ENCODE data around the gene PRDM16. TPM values are rescaled to one million over a fixed set of nuclear protein-coding genes. Genes with fewer than 3 reads are reported as not detected.

The PRDM16 gene
- total and polyA plus RNA-seq, 2 donors (not counting 1 experiment from before 2014, with no cell fraction given) = 0.03 to 0.12 TPM

DNA sequence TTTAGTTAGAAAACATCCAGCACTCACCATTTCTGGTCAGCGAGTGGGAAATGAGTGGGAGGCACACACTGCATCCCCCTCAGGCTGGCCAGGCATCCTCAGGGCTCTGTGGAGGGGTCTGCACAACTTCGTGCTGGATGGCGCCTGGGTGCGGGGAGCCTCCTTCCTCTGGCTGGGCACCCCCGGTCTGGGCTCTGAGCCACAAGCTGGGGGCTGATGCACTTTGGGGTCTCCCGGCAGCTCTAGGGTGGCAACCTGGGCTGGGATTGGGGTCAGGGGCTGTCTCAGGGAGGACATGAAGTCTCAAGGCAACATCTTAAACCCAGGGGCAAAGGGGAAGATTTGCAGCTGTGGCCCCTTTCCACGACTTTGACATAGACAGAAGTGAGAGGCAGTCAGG lies 23.5 kb downstream of the PRDM16 start:
- no peak for TF ChIP-seq EZH2 (IDR thresholded peaks at IDR 0.05; ENCODE audit: borderline replicate concordance, insufficient read depth, low read depth, low read length, poor library complexity, severe bottlenecking)
- TF ChIP-seq, protein P1, sequence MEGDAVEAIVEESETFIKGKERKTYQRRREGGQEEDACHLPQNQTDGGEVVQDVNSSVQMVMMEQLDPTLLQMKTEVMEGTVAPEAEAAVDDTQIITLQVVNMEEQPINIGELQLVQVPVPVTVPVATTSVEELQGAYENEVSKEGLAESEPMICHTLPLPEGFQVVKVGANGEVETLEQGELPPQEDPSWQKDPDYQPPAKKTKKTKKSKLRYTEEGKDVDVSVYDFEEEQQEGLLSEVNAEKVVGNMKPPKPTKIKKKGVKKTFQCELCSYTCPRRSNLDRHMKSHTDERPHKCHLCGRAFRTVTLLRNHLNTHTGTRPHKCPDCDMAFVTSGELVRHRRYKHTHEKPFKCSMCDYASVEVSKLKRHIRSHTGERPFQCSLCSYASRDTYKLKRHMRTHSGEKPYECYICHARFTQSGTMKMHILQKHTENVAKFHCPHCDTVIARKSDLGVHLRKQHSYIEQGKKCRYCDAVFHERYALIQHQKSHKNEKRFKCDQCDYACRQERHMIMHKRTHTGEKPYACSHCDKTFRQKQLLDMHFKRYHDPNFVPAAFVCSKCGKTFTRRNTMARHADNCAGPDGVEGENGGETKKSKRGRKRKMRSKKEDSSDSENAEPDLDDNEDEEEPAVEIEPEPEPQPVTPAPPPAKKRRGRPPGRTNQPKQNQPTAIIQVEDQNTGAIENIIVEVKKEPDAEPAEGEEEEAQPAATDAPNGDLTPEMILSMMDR (IDR thresholded peaks at IDR 0.05) = no peak
- Histone ChIP-seq H4K20me1 (ENCODE audit: control insufficient read depth, insufficient read depth, low read length, poor library complexity, severe bottlenecking) (no peaks in the 10 kb centered on the region), H3K9ac (ENCODE audit: low read length) (no peak overlapping the region), H3K36me3 (replicated peaks in 1 of 2; ENCODE audit: control extremely low read depth in 1 of 2, control insufficient read depth in 1 of 2, extremely low read depth in 1 of 2, insufficient read depth in 2 of 2, low read length in 1 of 2) (no peaks in the 10 kb centered on the region), H3K4me3 (ENCODE audit: control extremely low read depth in 1 of 5, extremely low read depth in 1 of 5, insufficient read depth in 1 of 5, low read depth in 2 of 5, low read length in 4 of 5) (no peak overlapping the region), H3K27ac (ENCODE audit: low read length in 2 of 2) (no peak overlapping the region), H2AFZ (ENCODE audit: insufficient read depth, low read depth, low read length, poor library complexity, severe bottlenecking) (no peak overlapping the region), H3K79me2 (ENCODE audit: control insufficient read depth, insufficient read depth, low read length) (no peaks in the 10 kb centered on the region), H3K4me2 (replicated peaks; ENCODE audit: low read depth, low read length, poor library complexity, severe bottlenecking) (no peak overlapping the region), H3K4me1 (ENCODE audit: control insufficient read depth in 2 of 2, insufficient read depth in 2 of 2, low read length in 2 of 2) (no peaks in the 10 kb centered on the region), H3K9me3 (ENCODE audit: control extremely low read depth in 1 of 3, control insufficient read depth in 2 of 3, insufficient read depth in 1 of 3, low read length in 2 of 3) (peaks cover 0 to 5% (median 0%) of the 10 kb centered on the region in 3 donors), H3K27me3 (replicated peaks in 1 of 4; ENCODE audit: control extremely low read depth in 1 of 4, control insufficient read depth in 3 of 4, insufficient read depth in 4 of 4, low read length in 3 of 4) (no peaks in the 10 kb centered on the region)
- Mint-ChIP-seq H3K9me3 (ENCODE audit: insufficient read depth) (no peaks in the 10 kb centered on the region), H3K4me3 (no peak overlapping the region), H3K27me3 (no peaks in the 10 kb centered on the region), H3K4me1 (no peaks in the 10 kb centered on the region), H3K27ac (no peak overlapping the region)
- ChIA-PET POLR2A (interaction anchor here (0.6 kb wide), 1 partner anchor 1126 kb away, joined by 6 read pairs; no protein-coding TSS in a partner anchor), CTCF (no interaction called here)
- 87% methylated on average over 6 of the region's 7 CpGs for WGBS (ENCODE audit: insufficient coverage)
- intact Hi-C loops (cut with micrococcal nuclease) = no loop called here
- DNase-seq = no peak
- ATAC-seq (ENCODE audit: low read depth) = no peak

DNA sequence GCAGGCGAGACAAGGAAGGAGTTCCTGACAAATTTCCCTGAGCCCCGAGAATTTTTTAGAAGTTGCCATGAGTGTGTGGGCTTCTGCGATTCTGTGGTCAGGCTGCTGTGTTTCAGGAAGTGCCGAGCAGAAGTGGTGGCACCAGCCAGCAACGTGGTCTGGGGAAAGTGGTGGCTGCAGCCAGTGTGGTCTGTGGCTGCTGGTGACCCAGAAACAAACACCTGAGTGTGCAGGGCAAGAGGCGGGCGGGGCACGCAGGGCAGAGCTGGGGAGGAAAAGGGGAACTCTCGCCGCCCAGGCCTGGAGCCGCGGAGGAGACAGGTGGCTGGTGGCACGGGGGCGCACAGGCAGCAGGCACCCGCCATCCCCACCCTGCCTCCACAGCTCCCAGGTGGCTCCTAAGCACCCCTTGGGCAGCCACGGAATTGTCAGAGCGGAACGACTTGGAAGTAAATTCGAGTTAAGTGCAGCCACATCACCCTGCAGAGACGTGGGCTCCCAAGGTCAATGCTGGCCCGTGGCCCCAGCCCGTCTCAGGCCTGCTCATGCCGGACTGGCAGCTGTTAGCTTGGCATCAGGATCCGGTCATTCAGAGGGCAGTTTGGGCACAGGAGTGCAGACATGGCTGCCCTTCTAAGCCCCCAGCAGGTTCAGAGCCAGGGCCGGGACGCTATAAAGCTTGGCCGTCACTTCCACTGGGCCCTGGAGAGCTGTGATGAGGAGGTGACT lies 25.1 kb downstream of the PRDM16 start:
- TF ChIP-seq EZH2 (IDR thresholded peaks at IDR 0.05; ENCODE audit: borderline replicate concordance, insufficient read depth, low read depth, low read length, poor library complexity, severe bottlenecking) = no peak
- TF ChIP-seq, protein P1 (IDR thresholded peaks at IDR 0.05) = no peak
- no peak overlapping the region for H3K27ac Mint-ChIP-seq
- H3K79me2 ChIP-seq (ENCODE audit: control insufficient read depth, insufficient read depth, low read length) = no peaks in the 10 kb centered on the region
- no peaks in the 10 kb centered on the region for H3K27me3 ChIP-seq (replicated peaks in 1 of 4; ENCODE audit: control extremely low read depth in 1 of 4, control insufficient read depth in 3 of 4, insufficient read depth in 4 of 4, low read length in 3 of 4)
- CTCF ChIA-PET = no interaction called here
- POLR2A ChIA-PET = no interaction called here
- WGBS (ENCODE audit: insufficient coverage) = 27% methylated on average over 27 of the region's 27 CpGs
- no peak for DNase-seq
- no peak overlapping the region for H3K4me3 ChIP-seq (ENCODE audit: control extremely low read depth in 1 of 5, extremely low read depth in 1 of 5, insufficient read depth in 1 of 5, low read depth in 2 of 5, low read length in 4 of 5)
- no peak overlapping the region for H3K4me2 ChIP-seq (replicated peaks; ENCODE audit: low read depth, low read length, poor library complexity, severe bottlenecking)
- H3K9me3 ChIP-seq (ENCODE audit: control extremely low read depth in 1 of 3, control insufficient read depth in 2 of 3, insufficient read depth in 1 of 3, low read length in 2 of 3) = peaks cover 0 to 5% (median 0%) of the 10 kb centered on the region in 3 donors
- H3K4me1 Mint-ChIP-seq = no peaks in the 10 kb centered on the region
- no peaks in the 10 kb centered on the region for H4K20me1 ChIP-seq (ENCODE audit: control insufficient read depth, insufficient read depth, low read length, poor library complexity, severe bottlenecking)
- no peaks in the 10 kb centered on the region for H3K4me1 ChIP-seq (ENCODE audit: control insufficient read depth in 2 of 2, insufficient read depth in 2 of 2, low read length in 2 of 2)
- H3K9ac ChIP-seq (ENCODE audit: low read length) = no peak overlapping the region
- H3K27me3 Mint-ChIP-seq = no peaks in the 10 kb centered on the region
- ATAC-seq (ENCODE audit: low read depth) = no peak
- H3K27ac ChIP-seq (ENCODE audit: low read length in 2 of 2) = no peak overlapping the region
- H3K36me3 ChIP-seq (replicated peaks in 1 of 2; ENCODE audit: control extremely low read depth in 1 of 2, control insufficient read depth in 1 of 2, extremely low read depth in 1 of 2, insufficient read depth in 2 of 2, low read length in 1 of 2) = no peaks in the 10 kb centered on the region
- no peaks in the 10 kb centered on the region for H3K9me3 Mint-ChIP-seq (ENCODE audit: insufficient read depth)
- intact Hi-C loops (cut with micrococcal nuclease) = no loop called here
- H2AFZ ChIP-seq (ENCODE audit: insufficient read depth, low read depth, low read length, poor library complexity, severe bottlenecking) = no peak overlapping the region
- H3K4me3 Mint-ChIP-seq = no peak overlapping the region
